CD4-positive, alpha-beta T cell treated with Interleukin-6 at 100 ng/mL for 8 hours (primary cell): ENCODE measurements around the gene DOK5.

Experiments
- DNase-seq: peaks from one replicate; pipeline ENCODE4 v3.0.0-alpha.2; 2020; ENCODE audit warnings: mixed read lengths, low spot score

DOK5 gene

DNA sequence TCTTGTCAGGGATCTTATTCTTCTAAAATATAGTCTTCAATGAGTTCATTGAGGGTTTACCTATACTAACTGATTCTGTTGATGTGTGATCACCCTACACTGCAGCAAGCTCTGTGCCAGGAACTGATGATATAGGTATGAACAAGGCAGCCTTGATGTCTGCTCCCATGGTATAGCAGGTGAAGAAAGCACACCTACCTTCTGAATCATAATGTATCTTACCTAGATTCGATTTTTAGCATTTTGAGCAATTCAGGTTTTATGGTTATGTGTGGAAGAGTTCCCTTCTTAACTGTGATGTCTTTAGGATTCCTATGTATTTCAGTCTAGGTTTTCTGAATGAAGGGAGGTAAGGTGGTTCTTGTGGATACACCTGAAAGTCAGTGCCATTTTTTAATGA is 223.0 kb downstream of the DOK5 start:
- DNase-seq, result no peak
